G401.6 (cell line): ENCODE data around the gene BICD2.
A peak's percentile ranks its signal among the peaks of the same experiment; 100 is the strongest.

ENCODE experiments used
- FAIRE-seq: peaks from 2 replicates; lab custom pipeline; 2012; peaks lifted over from hg19 to GRCh38; lab: Jason Lieb, UNC

The BICD2 gene

GRCh38 chr9:92714787-92715487 lies 49.7 kb downstream of the BICD2 start:
- FAIRE-seq = no peak

GRCh38 chr9:92714016-92714415 lies 50.6 kb downstream of the BICD2 start:
- no peak for FAIRE-seq

GRCh38 chr9:92713528-92713927 lies 51.1 kb downstream of the BICD2 start:
- FAIRE-seq = no peak

DNA sequence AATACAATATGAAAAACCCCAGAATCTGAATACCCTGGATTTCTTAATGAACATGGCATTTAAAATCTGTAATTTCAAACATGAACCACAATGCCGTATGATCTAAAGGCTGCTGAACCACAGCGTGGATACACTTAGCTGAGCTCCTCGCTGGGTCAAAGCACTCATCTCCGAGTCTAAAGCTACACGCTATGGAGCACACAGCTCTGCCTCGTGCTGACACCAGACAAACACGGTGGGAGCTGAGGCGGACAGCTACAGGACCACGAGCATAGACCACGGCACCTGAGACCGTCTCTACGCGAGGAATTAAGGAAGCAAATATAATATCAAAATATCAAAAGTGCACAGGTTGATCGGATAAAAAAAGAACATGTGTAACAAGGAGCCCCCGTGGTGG lies 51.9 kb downstream of the BICD2 start:
- no peak for FAIRE-seq

- FAIRE-seq = no peak
Measured at GRCh38 chr9:92711844-92712243, 52.8 kb downstream of the BICD2 start.

DNA sequence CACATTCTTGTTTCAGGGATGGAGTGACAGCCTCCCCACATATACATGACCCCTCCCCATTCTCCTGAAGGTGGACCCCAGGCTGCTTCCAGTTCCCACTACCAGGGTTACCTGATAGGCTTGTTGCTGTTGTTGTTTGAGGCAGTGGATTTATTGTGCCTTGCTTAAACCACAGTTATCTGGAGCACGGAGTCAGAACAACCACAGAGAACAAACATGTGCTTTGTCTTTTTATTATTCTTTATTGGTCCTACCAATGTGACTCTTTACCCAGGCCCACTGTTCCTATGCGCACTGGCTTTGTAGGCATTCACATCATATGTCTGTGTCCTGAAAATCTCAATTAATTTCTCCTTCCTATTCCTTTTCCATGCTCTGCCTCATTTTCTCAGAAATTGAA lies 53.5 kb downstream of the BICD2 start:
- no peak for FAIRE-seq

DNA sequence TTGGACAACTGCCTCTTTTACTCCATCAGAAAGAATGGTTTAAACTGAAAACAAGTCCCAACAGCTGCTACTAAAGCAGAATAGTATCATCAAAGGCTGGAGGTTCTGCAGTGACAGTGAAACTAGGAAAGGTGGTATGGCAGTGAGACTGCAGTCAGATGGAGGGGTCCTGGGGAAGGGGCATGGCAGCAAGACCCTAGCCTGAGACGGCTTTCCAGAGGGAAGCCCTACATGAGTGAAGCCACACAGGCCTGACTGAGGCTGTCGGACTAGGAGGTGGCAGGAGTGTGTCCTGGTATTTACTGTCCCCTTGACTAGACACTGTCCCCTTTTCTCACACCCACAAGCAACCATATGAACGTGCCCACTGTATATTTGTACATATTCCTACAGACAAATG lies 54.3 kb downstream of the BICD2 start:
- no peak for FAIRE-seq

DNA sequence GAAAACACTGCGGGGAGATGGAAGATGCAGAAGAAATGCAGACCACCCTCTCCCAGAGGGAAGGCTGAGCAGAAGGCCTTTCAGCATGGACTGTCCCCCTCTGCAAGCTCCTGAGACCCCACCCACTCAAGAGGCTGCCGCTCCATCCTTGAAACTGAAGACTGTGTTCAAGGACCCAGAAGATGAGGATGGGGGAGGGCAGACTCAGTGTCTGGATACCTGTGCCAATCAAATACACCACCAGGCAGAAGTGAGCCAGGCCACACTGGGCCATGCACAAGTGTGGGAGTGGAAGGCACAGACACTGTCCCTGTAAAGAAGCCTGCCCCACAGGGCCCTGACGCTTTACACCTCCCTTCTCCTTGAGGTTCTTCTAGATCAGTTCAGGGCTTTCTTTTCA lies 54.7 kb downstream of the BICD2 start:
- FAIRE-seq = no peak

GRCh38 chr9:92709240-92709639 lies 55.4 kb downstream of the BICD2 start:
- FAIRE-seq = no peak

DNA sequence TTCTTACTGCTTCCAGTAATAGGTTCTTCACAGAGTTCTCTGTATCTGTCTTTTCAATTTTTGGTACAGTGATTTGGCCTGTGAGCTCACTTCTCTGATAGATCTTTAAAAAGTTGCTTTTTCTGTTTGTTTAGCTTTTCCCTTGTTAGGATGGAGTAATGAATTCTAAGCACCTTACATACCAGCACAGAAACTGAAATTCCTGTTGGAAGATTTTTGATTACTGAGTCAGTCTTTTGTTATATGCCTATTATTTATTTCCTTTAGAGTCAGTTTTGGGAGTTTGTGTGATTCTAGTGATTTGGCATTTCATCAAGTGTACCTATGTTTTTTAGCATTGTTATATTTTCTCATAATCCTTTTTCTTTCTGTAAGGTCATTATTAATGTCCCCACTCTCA lies 57.1 kb downstream of the BICD2 start:
- FAIRE-seq = no peak

- FAIRE-seq = no peak
Measured at GRCh38 chr9:92706218-92706940, 58.3 kb downstream of the BICD2 start.

- no peak for FAIRE-seq
Measured at GRCh38 chr9:92704528-92704927, 60.1 kb downstream of the BICD2 start.

DNA sequence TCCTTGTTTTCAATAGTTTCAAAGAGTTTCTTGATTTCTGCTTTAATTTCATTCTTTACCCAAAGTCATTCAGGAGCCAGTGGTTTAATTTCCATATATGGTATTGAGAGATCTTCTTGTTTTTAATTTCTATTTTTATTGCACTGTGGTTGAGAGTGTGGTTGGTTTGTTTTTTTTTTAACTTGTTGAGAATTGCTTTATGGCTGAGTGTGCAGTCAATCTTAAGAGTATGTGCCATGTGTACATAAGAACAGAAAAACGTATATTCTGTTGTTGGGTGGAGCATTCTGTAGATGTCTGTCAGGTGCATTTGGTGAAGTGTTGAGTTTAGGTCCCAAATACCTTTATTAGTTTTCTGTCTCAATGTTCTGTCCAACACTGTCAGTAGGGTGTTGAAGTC lies 68.0 kb downstream of the BICD2 start:
- FAIRE-seq = no peak

GRCh38 chr9:92686954-92687353 lies 77.7 kb downstream of the BICD2 start:
- no peak for FAIRE-seq

GRCh38 chr9:92685022-92685421 lies 79.6 kb downstream of the BICD2 start:
- FAIRE-seq = no peak

DNA sequence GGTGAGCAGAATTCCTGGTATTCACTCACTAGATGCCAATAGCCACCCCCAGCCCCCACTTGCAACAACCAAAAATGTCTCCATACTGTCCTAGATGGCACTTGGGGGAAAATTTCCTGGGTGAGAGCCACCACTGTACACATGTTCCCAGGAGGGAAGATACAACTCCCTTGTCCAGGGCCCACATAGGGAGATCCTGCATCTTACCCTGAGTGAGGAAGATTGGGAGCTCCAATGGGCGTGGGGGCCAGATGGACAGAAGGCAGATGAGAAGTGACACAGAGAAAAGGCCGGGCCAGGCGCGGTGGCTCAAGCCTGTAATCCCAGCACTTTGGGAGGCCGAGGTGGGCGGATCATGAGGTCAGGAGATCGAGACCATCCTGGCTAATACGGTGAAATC lies 82.4 kb downstream of the BICD2 start:
- no peak for FAIRE-seq

DNA sequence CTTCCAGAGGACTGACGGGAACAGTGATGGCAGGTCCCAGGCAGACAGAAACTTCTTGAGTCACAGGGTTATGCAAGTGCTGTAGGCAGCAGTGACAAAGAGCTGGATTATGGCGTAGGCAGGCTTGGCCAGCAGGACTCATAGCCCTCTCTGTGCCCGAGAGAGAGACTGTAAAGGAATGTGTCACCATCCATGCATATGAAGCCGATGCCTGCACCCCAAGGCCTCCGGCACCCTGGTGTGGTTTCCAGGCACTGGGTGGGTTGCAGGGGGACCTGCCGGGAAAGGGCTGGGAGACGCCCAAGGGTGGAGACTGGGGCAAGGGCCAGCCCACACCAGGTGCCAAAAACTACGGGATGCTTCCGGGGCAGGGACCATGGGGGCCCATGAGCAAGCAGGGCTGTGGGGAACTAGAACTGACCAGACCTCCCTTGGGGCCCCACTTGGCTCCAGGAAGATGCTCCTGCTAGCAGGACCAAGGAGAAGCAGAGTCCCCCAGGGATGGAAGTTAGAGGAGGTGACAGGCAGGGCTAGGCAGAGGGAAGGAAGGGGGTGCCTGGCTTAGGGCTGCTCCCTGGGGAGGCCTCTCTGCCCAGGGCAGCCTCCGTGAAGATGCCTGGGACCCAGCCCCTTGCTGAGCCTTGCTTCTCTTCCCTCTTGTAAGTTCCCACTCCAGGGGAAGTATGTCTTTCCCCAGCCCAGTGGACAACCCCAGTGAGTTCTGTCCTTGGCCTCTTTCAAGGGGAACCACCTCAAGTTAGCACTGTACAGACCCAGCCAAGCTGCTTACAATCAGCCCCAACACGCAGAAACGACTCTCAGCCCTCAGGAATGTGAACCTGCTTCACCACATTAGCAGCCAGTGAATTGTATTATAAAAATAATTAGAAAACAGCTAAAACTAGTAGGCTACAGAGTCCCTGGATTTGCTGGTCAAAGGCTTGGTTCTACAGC lies 84.2 kb downstream of the BICD2 start:
- FAIRE-seq = no peak

- FAIRE-seq = no peak
Measured at GRCh38 chr9:92679413-92680165, 85.0 kb downstream of the BICD2 start.

DNA sequence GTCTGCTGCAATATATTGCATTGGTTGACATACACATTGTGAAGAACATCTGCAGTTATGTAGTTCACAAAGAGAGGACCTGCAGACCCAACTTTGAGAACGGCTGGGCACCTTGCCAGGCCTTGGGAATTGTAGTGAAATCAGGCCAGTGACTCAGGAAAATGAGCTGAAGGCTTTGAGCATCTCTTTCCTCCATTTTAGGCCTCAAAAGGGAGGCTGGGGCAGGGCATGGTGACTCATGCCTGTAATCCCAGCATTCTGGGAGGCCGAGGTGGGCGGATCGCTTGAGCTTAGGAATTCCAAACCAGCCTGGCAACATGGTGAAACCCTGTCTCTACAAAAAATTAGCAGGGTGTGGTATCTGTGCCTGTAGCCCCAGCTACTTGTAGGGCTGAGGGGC lies 93.3 kb downstream of the BICD2 start:
- no peak for FAIRE-seq

DNA sequence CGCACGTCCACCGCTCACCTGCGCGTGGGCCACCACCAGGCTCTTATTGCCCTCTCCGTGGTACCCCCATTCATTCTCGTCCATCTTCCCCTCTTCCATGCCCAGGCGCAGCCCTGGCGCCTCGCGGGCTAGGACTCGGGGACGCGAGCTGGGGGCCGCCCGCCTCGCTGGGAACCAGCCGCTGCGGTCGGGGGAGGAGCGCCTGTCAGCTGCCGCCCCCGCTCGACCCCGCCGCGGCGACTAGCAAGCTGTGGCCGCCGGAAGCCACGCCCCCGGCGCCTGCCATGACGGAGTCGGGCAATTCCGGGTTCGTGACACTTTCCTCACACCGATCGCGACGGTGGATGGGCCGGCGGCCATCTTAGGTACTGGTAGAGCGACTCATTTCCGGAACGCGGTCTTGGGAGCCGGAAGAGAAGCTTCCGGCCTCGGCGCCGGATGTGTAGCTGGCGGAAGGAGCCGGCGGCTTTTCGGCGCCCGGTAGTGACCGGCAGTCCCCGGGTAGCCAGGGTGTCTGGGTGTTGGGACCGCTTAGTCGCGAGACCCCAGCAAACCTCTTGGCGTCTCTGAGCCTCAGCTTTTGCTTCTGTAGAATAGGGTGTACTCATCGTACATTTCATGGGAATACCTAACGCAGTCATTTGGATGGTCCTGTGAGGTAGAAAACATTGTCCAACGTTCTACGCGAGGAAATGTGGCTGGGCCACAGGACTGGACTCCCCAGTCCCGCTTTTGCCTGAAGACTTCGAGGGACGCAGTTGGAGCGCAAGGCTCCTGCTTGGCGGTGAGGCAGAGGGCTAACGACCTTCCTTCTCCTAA lies 94.5 kb downstream of the BICD2 start, which contains the start of gene IPPK:
IPPK (minus strand) TSS at position 242 of the 819 bp plus-strand sequence; CDS start at position 99, 143 bp downstream.
- peak; percentile 80 for FAIRE-seq

DNA sequence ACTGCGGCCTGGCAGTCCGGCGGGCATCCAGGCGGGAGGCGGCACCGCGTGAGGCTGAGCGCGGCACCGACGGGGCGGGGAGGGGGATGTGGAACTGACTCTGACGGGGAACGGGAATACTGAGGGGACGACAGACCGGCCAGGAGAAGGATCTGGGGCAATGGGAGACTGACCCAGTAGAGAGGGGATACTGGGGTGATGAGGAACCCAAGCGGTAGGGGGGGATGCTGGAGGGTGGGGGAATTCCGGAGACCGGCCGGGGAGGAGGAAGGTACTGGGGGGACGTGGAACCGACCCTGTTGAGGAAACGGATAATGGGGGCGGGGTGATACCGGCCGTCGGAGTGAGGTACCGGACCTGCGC lies 95.1 kb downstream of the BICD2 start:
- no peak for FAIRE-seq
